Prostate gland (tissue), 2 donors: ENCODE measurements around the gene CFAP97. TPM values are rescaled to one million over a fixed set of nuclear protein-coding genes. Genes with fewer than 3 reads are reported as not detected.
"Not testable (repeated sequence)": the region's sequence is repeated elsewhere in the genome, so short reads cannot be mapped to it uniquely, and the experiment has no call there.

Experiments used
- DNase-seq: peaks from one replicate; pipeline ENCODE4 v3.0.0-alpha.2; 2019; ENCODE audit warnings: low spot score
- H3K27ac ChIP-seq, 2 donors: fragments of 200-600 bp; sonication (generic); 2 replicates each; pipeline ENCODE4 v1.5.1; 2017 to 2019
- H3K27me3 ChIP-seq: fragments of 200-600 bp; sonication (generic); replicated peaks from 2 replicates; pipeline ENCODE4 v1.5.1; 2019; ENCODE audit not compliant: insufficient read depth
- H3K36me3 ChIP-seq, 2 donors: fragments of 200-600 bp; sonication (generic); 1 replicate in 1 of 2; 2 replicates in 1 of 2; pipeline versions ENCODE4 v1.5.1 to v1.8.1; 2017 to 2019
- H3K4me1 ChIP-seq: fragments of 200-600 bp; sonication (generic); replicated peaks from 2 replicates; pipeline ENCODE4 v1.5.1; 2019
- H3K4me3 ChIP-seq, 2 donors: fragments of 200-600 bp; sonication (generic); 2 replicates each; pipeline ENCODE4 v1.5.1; 2017 to 2019
- H3K9me3 ChIP-seq: fragments of 200-600 bp; sonication (generic); 2 replicates; pipeline ENCODE4 v1.5.1; 2017
- CTCF ChIP-seq, 4 experiments: fragments of 200-600 bp in 2 of 4; fragments of 450-650 bp in 2 of 4; sonication (generic) in 2 of 4; IDR thresholded peaks; 1 replicate in 3 of 4; 2 replicates in 1 of 4; pipeline ENCODE4 v1.5.1; 2016 to 2019; ENCODE audit warnings: antibody characterized with exemption in 4 of 4, mild to moderate bottlenecking in 2 of 4, moderate library complexity in 2 of 4
- POLR2A ChIP-seq: fragments of 450-650 bp; IDR thresholded peaks from one replicate; pipeline ENCODE4 v1.6.1; 2016; ENCODE audit warnings: antibody characterized with exemption, mild to moderate bottlenecking
- POLR2AphosphoS5 ChIP-seq: sonication (generic); formaldehyde crosslinking; IDR thresholded peaks from one replicate; pipeline ENCODE4 v1.6.1; 2017; ENCODE audit warnings: antibody characterized with exemption
- WGBS: methylation state at CpG from one replicate; pipeline ENCODE4 v1.1.5; 2018; 5-methylcytosine and 5-hydroxymethylcytosine counted together
- intact Hi-C: fragments of 100-400 bp; cut with DNase I; formaldehyde crosslinking; loops from one replicate; pipeline ENCODE4 v1.14.2; 2022
- total RNA-seq, 2 donors: library from RNA; depleted of rRNA; stranded (reverse); fragments of >200 nt; gene quantifications; one replicate each; pipeline ENCODE4 v1.1.0, GENCODE V29; 2016

The CFAP97 gene
- total RNA-seq, 2 donors from 2014 or later, result 28.9 to 35.2 TPM

DNA sequence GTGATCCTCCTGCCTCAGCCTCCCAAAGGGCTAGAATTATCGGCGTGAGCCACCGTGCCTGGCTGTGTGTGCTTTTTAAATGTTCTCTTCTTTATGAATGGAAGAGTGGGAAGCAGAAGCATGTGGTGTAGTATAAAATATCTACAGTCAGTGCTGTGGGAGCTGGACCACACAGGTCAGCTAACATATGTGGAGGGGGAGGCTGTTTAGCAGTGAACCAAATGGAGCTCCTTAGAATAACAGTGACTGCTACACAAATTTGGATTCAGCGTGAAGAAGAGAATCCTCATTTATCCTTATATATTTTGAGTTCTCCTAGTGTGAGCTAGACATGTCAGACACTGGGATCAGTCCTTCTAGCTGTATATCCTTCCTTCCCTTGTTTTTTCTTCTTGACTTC, 8.8 kb upstream of the CFAP97 start:
- H3K9me3 ChIP-seq, result no peaks in the 10 kb centered on the region
- H3K27ac ChIP-seq, result no peak overlapping the region
- H3K27me3 ChIP-seq, result no peaks in the 10 kb centered on the region
- intact Hi-C loops, result loop anchor here (5.0 kb wide), 2 partner anchors 185 to 255 kb away; partner anchors contain the start of genes ANKRD37 and LRP2BP
- no peak for DNase-seq
- over 99% methylated on average over 4 of the region's 4 CpGs for WGBS
- peaks cover 7% of the 10 kb centered on the region for H3K4me1 ChIP-seq
- H3K4me3 ChIP-seq, result no peak overlapping the region
- no peaks in the 10 kb centered on the region for H3K36me3 ChIP-seq
- no peak for TF ChIP-seq POLR2A
- TF ChIP-seq POLR2AphosphoS5, result no peak
- TF ChIP-seq CTCF (IDR thresholded peaks at IDR 0.05), result no peak

DNA sequence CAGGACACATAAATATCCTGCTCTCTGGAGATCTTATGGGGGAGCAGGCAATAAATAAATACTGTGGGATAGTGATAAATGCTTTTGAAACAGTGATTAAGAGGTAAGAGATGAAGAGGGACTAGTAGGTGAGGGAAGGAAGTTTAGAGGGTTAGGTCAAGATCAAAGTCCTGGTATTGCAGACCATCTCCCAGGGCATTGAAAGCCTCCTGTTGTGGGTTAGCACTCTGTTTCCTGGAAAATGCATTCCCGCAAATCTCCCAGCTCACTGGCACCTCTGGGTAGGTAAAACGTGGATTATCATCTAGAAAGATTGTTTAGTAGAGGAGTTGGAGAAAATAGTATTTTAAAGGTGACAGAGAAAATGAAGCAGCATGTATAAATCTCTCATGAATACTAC, 7.8 kb upstream of the CFAP97 start:
- H3K4me1 ChIP-seq, result peaks cover 7% of the 10 kb centered on the region
- no peaks in the 10 kb centered on the region for H3K9me3 ChIP-seq
- no peaks in the 10 kb centered on the region for H3K27me3 ChIP-seq
- peak overlapping the region in 1 of 2 donors; percentile 82 for H3K4me3 ChIP-seq
- H3K36me3 ChIP-seq, result no peaks in the 10 kb centered on the region
- WGBS, result 78% methylated on average over 2 of the region's 2 CpGs
- no peak for DNase-seq
- peak overlapping the region in 1 of 2 donors; percentile 95 for H3K27ac ChIP-seq
- intact Hi-C loops, result loop anchor here (5.0 kb wide), 2 partner anchors 186 to 256 kb away; partner anchors contain the start of genes ANKRD37 and LRP2BP
- no peak for TF ChIP-seq POLR2AphosphoS5

DNA sequence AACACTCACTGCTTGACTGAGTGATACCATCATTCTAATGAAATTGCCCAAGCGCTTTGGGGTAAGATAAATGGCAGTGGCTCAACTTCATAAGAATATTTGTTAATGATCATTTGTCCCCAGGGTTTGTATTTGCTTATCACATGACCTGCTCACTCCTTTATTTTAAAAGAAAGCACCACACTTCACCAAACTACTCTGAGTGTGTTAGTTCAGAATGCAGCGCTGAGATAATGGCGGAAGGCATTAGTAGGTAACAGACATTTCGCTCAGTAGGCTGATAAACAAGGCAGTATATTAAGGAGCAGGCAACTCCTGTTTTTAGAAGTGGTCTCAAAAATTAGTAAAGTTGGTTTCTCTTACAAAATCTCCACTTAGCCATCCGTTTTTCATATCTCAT, 7.2 kb upstream of the CFAP97 start:
- intact Hi-C loops, result loop anchor here (5.0 kb wide), 2 partner anchors 186 to 256 kb away; partner anchors contain the start of genes ANKRD37 and LRP2BP
- peak overlapping the region; percentile 82 for H3K4me3 ChIP-seq
- H3K27me3 ChIP-seq, result no peaks in the 10 kb centered on the region
- peaks cover 7% of the 10 kb centered on the region for H3K4me1 ChIP-seq
- 55% methylated on average over 5 of the region's 5 CpGs for WGBS
- TF ChIP-seq POLR2A, result no peak
- TF ChIP-seq POLR2AphosphoS5, result no peak
- TF ChIP-seq CTCF (IDR thresholded peaks at IDR 0.05), result no peak
- no peaks in the 10 kb centered on the region for H3K9me3 ChIP-seq
- H3K27ac ChIP-seq, result peak overlapping the region; percentile 85 to 95
- H3K36me3 ChIP-seq, result no peaks in the 10 kb centered on the region
- DNase-seq, result no peak

GRCh38 chr4:185210102-185210981, 6.5 kb upstream of the CFAP97 start:
- intact Hi-C loops, result loop anchor here (5.0 kb wide), 2 partner anchors 187 to 257 kb away; partner anchors contain the start of genes ANKRD37 and LRP2BP
- Histone ChIP-seq H3K27ac (peak overlapping the region; percentile 85 to 95), H3K9me3 (no peaks in the 10 kb centered on the region), H3K36me3 (no peaks in the 10 kb centered on the region), H3K27me3 (no peaks in the 10 kb centered on the region), H3K4me1 (peaks cover 7% of the 10 kb centered on the region), H3K4me3 (peak overlapping the region; percentile 82)
- WGBS, result under 1% methylated on average over 82 of the region's 84 CpGs
- peak; percentile 40 for DNase-seq
- TF ChIP-seq POLR2AphosphoS5 (no peak), POLR2A (peak; percentile 44), CTCF (IDR thresholded peaks at IDR 0.05) (peak in 1 of 4 experiments; percentile 10)

DNA sequence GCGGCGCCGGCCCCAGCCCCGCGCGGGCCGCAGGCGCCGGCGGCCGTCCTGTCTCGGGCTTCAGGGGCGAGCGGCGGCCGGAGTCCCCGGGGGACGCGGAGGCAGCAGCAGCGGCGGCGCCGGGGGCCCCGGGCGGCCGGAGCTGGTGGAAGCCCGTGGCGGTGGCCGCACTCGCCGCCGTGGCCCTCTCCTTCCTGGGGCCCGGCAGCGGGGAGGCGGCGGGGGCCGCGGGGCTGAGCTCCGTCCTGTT, 6.0 kb upstream of the CFAP97 start:
- 0% methylated on average over 22 of the region's 39 CpGs for WGBS
- Histone ChIP-seq H3K4me3 (peak overlapping the region; percentile 82), H3K27ac (peak overlapping the region; percentile 85 to 95)
- H3K27me3 ChIP-seq, H3K4me1 ChIP-seq, DNase-seq, H3K36me3 ChIP-seq, H3K9me3 ChIP-seq: not testable (repeated sequence)
- intact Hi-C loops, result loop anchor here (5.0 to 10.0 kb wide), 4 partner anchors 188 to 825 kb away; partner anchors contain the start of genes ANKRD37 and LRP2BP
